Hematopoietic multipotent progenitor cell (in vitro differentiated cells): ENCODE results near the gene TIMP1. TPM values are rescaled to one million over a fixed set of nuclear protein-coding genes. Genes with fewer than 3 reads are reported as not detected.

Source experiments
- DNase-seq, 3 donors: peaks; one replicate each; pipeline ENCODE4 v3.0.0-alpha.2; 2011 to 2015; ENCODE audit warnings: low read depth in 2 of 3, low spot score in 2 of 3
- total RNA-seq: library from RNA; depleted of rRNA; stranded (reverse); fragments of >200 nt; gene quantifications from one replicate; pipeline ENCODE4 v1.2.3, GENCODE V29; 2012

Gene TIMP1
- total RNA-seq, 1 donor, result 43.1 TPM

GRCh38 chrX:47572773-47573340 is 9.4 kb upstream of the TIMP1 start:
- no peak for DNase-seq

GRCh38 chrX:47573341-47574075 is 8.7 kb upstream of the TIMP1 start:
- DNase-seq, result no peak

GRCh38 chrX:47574076-47574546 is 8.1 kb upstream of the TIMP1 start:
- no peak for DNase-seq

GRCh38 chrX:47574547-47575301 is 7.5 kb upstream of the TIMP1 start:
- peak in 1 of 3 donors; percentile 29 for DNase-seq

GRCh38 chrX:47576021-47576898 is 6.0 kb upstream of the TIMP1 start:
- no peak for DNase-seq

GRCh38 chrX:47577424-47577823 is 4.8 kb upstream of the TIMP1 start:
- no peak for DNase-seq

GRCh38 chrX:47577901-47578300 is 4.3 kb upstream of the TIMP1 start:
- no peak for DNase-seq

DNA sequence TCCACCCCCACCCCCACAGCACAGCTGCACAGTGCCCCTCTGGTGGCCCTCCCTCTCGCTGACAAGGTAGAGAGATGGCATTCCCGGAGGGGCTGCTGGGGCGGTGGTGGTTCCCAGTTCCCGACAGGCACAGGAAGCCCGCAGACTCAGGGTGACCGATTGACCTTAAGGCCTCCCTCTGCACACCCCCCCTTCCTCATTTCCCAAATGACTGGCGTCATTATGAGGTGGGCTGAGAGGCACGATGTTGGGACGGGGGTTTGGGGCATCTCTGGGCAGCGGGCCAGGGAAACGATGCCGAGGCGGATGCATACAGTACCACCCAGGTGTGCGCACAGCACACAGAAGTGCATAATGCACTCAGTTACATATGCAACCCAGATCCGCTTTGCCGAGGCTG is 3.5 kb upstream of the TIMP1 start:
- no peak for DNase-seq

- no peak for DNase-seq
Observed at GRCh38 chrX:47579537-47579936, 2.7 kb upstream of the TIMP1 start.

DNA sequence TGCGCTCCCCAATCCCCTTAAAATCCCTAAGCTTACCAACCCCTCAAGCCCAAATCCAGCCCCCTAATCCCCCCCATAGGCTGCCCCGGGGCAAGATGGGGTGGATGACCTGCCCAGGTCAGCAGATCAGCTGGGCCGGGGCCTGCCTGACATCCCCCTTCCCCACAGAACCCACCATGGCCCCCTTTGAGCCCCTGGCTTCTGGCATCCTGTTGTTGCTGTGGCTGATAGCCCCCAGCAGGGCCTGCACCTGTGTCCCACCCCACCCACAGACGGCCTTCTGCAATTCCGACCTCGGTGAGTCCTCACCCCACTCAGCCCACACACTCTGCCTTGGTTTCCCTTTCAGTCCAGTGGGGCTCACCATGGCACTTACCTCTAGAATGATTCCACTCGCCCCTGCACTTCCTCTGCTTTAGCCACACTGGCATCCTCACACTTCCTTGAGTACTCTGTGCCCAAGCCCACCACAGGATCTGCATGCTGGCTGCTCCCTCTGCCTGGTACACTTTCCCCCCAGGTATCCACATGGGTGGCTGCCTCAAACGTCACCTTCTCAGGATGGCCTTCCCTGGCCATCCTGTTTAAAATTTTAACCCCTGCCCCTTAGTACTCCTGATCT is 1.1 kb downstream of the TIMP1 start:
- no peak for DNase-seq

GRCh38 chrX:47584714-47585113 is 2.5 kb downstream of the TIMP1 start:
- DNase-seq, result no peak

GRCh38 chrX:47585273-47585672 is 3.0 kb downstream of the TIMP1 start:
- DNase-seq, result no peak

GRCh38 chrX:47586043-47586787 is 4.0 kb downstream of the TIMP1 start:
- DNase-seq, result no peak

DNA sequence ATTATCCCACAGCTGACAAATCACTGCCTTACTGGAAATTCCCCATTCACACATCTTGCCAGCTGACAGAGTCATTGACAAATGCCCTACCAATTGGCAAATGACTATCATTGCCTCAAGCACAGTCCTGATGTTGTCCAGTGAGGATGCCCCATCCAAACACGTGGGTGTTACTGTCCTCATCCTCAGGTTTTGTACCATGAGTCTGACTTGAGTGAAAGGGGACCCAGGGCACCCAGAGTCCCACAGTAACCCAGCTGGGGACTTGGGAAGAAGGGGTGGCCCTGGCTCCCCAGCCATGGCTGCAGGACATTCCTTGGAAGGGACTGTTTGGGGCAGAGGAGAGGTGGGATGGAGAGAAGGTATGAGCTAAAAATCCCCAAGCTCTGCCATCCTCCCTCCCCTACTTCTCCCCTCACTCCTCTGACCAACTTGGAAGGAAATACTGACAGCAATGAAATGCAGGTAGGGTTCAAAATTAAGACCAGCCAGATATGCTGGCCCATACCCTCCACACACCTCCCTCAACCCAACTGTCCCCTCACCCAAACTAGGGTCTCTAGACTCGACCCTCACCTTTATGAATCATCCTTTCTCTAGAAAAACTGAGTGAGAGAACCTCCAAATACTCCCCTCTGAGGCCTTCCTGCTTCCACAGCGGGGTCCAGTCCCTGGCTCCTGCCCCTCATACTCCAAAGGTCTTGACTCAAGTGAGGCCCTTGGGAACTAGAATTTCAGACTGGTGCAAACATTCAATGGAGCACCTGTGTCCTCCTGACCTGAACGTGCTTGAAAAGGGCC is 5.1 kb downstream of the TIMP1 start:
- DNase-seq, result no peak

GRCh38 chrX:47587906-47588735 is 5.9 kb downstream of the TIMP1 start:
- no peak for DNase-seq

DNA sequence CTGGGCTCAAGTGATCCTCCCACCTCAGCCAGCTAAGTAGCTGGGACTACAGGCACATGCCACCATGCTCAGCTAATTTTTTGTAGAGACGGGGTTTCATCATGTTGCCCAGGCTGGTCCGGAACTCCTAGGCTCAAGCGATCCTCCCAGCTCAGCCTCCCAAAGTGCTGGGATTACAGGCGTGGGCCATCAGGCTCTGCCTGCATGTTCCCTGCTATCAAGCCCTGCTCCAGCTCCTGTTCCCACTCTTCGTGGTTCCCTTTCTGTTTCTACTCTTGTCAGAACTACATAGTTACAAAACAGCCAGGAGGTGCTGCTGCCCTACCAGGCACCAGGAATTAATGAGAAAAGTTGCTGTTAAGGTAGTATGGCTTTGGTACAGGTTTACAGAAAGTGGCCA is 8.7 kb downstream of the TIMP1 start:
- DNase-seq, result no peak

DNA sequence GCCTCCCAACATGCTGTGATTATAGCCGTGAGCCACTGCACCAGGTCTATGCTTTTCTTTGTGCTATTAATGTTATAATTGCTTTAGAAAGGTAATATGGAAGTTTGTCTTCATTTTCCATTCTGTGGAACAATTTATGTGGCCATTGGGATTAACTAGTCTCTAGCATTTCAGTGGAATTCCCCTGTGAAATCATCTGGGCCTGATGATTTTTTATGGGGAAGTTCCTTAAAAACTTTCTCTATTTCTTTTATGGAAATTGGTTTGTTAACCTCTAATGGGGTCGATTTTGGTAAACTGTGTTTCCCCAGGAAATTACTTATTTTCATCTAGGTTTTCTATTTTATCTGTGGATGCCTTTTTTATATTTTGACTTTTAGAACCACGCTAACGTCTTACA is 11.3 kb downstream of the TIMP1 start:
- DNase-seq, result no peak

DNA sequence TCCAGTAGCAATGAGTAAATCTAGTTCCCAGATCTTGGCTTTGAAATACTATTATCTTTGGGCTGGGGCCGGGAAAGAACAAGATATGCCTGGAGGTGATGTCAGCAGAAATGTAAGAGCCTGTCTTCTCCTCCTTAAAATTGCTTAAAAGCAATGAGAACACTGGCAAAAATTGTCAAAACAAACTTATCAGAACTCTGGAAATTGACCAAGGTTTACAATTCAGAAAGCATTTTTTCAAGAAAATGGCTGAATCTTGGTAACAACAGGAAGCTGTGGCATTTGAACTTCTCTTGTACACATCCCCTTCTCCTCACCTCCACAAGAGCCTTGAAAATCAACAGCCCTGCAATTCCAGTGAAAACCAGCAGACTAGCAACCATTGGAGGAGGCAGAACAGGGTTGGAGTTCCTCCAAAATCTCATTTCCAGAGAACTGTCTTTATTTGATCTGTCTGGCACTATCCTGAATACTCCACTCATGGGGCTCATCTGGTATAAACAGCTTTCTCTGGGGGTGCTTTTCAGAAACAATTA is 13.5 kb downstream of the TIMP1 start:
- DNase-seq, result no peak
